A673 (cell line): ENCODE measurements around the gene CDC42EP2. TPM values are rescaled to one million over a fixed set of nuclear protein-coding genes. Genes with fewer than 3 reads are reported as not detected.

Source experiments
- BruUV-seq: library from RNA; stranded (reverse); fragments of 400-500 nt; replicated peaks from 2 replicates; lab custom pipeline; 2021; lab: Mats Ljungman, UMichigan
- CTCF ChIA-PET: fragments of 300-600 bp; sonication (Branson Sonifier 250); formaldehyde crosslinking; loops from one replicate; lab custom pipeline; 2022; ENCODE audit warnings: antibody characterized with exemption; lab: Charles Lee
- POLR2A ChIA-PET: fragments of 300-600 bp; sonication (Branson Sonifier 250); formaldehyde crosslinking; loops from one replicate; lab custom pipeline; 2022; ENCODE audit warnings: antibody characterized with exemption; ENCODE audit not compliant: low non-redundant PET; lab: Charles Lee
- DNase-seq: peaks from one replicate; pipeline ENCODE4 v3.0.0-alpha.2; 2015; ENCODE audit warnings: low spot score
- H3K27ac ChIP-seq: fragments of 200-600 bp; sonication (generic); 2 replicates; pipeline ENCODE4 v1.5.1; 2016; ENCODE audit warnings: mixed run types, low read depth, mild to moderate bottlenecking, mixed read lengths, antibody characterized with exemption, low read length; ENCODE audit not compliant: poor library complexity, severe bottlenecking
- H3K27me3 ChIP-seq: fragments of 200-600 bp; sonication (generic); replicated peaks from 2 replicates; pipeline ENCODE4 v1.6.1; 2017; ENCODE audit warnings: mixed run types, low read depth, mild to moderate bottlenecking, mixed read lengths, antibody characterized with exemption, low read length; ENCODE audit not compliant: insufficient read depth, poor library complexity
- H3K36me3 ChIP-seq: fragments of 200-600 bp; sonication (generic); 2 replicates; pipeline ENCODE4 v1.6.1; 2016; ENCODE audit warnings: mixed run types, mild to moderate bottlenecking, mixed read lengths, antibody characterized with exemption, low read length; ENCODE audit not compliant: insufficient read depth, poor library complexity, severe bottlenecking
- H3K4me1 ChIP-seq: fragments of 200-600 bp; sonication (generic); 2 replicates; pipeline ENCODE4 v1.6.1; 2017; ENCODE audit warnings: mixed run types, mild to moderate bottlenecking, mixed read lengths, antibody characterized with exemption, low read length; ENCODE audit not compliant: insufficient read depth, poor library complexity, severe bottlenecking
- H3K4me3 ChIP-seq: fragments of 200-600 bp; sonication (generic); 2 replicates; pipeline ENCODE4 v1.5.1; 2016; ENCODE audit warnings: low read depth, mixed run types, mild to moderate bottlenecking, mixed read lengths, low read length; ENCODE audit not compliant: poor library complexity, severe bottlenecking
- H3K9me3 ChIP-seq: fragments of 200-600 bp; sonication (generic); 2 replicates; pipeline ENCODE4 v1.6.1; 2016; ENCODE audit warnings: mixed run types, low read depth, mild to moderate bottlenecking, mixed read lengths, antibody characterized with exemption, low read length; ENCODE audit not compliant: poor library complexity, severe bottlenecking
- CTCF ChIP-seq: fragments of 300-800, 200-600 bp; sonication (generic); conservative IDR thresholded peaks from 2 replicates; pipeline ENCODE4 v1.5.1; 2017; ENCODE audit warnings: low read depth, mild to moderate bottlenecking, antibody characterized with exemption, low read length, moderate library complexity, mixed read lengths
- EZH2 ChIP-seq: fragments of 200-600 bp; sonication (generic); IDR thresholded peaks from 2 replicates; pipeline ENCODE4 v1.6.1; 2017; ENCODE audit warnings: borderline replicate concordance, low read depth, mild to moderate bottlenecking, mixed read lengths, antibody characterized with exemption, low read length; ENCODE audit not compliant: poor library complexity, severe bottlenecking
- intact Hi-C: fragments of 100-400 bp; cut with micrococcal nuclease; formaldehyde crosslinking; loops from one replicate; pipeline ENCODE4 v1.10.0; 2022; ENCODE audit not compliant: unreplicated experiment
- total RNA-seq: library from RNA; stranded (reverse); gene quantifications from 2 replicates; pipeline ENCODE4 v1.2.3, GENCODE V29; 2021

CDC42EP2 gene
- total RNA-seq, 1 experiment from 2014 or later: 4.8 TPM

DNA sequence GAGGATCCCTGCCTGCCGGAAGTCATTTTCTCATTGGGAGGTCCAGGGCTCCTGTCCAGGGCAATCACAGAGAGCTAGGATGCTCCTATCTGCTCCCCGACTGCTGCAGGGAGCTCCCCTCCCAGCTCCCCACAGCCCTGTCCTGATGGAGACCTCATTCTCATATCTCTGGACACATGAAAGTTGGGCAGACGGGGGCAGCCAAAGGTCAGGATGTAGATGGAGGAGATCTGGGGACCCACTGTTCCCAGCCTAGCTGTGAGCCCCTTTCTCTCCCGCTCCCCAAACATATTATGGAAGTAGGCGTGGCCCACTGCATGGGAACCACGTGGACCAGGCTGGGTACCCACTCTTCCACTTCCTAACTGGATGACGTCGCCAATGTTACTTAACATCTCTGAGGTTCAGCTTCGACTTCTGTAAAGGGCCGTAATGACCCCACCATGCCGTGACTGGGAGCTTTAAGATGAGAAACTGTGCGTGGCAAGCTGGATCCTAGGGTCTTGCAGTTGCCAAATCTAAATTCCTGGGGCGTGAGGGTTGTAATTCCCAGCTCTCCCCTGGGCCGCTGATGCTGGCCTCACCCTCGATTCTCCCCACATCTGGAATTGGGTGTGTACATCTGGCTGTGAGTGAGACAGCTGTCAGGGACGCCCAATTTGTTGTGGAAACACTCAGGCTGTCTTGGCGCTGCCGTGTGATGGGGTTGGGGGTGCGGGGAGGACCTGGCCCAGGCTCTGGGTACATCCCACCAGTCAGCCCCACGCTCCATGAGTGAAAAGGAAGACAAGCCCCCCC is 1.8 kb downstream of the CDC42EP2 start:
- intact Hi-C loops: loop anchor here (5.0 to 10.0 kb wide), 2 partner anchors 114 to 472 kb away; partner anchors contain the start of gene CDC42BPG
- DNase-seq: no peak
- no peaks in the 10 kb centered on the region for H3K36me3 ChIP-seq
- H3K4me1 ChIP-seq: peaks cover 9% of the 10 kb centered on the region
- H3K27me3 ChIP-seq: no peaks in the 10 kb centered on the region
- TF ChIP-seq EZH2 (no peak), CTCF (no peak)
- H3K9me3 ChIP-seq: no peaks in the 10 kb centered on the region
- ChIA-PET POLR2A (no interaction called here), CTCF (interaction anchor here (0.6 to 3.7 kb wide), 9 partner anchors 14 to 175 kb away, joined by 3 to 34 read pairs (median 5); partner anchors contain the start of genes DPF2 and POLA2)
- peak overlapping the region; percentile 80 for H3K4me3 ChIP-seq
- BruUV-seq: no TSS peak
- H3K27ac ChIP-seq: no peak overlapping the region

- Histone ChIP-seq H3K27ac (no peak overlapping the region), H3K9me3 (no peaks in the 10 kb centered on the region), H3K27me3 (no peaks in the 10 kb centered on the region), H3K4me1 (peaks cover 9% of the 10 kb centered on the region), H3K36me3 (no peaks in the 10 kb centered on the region), H3K4me3 (no peak overlapping the region)
- CTCF ChIA-PET: interaction anchor here (0.6 to 3.7 kb wide), 6 partner anchors 13 to 175 kb away, joined by 3 to 34 read pairs (median 8); partner anchors contain the start of gene DPF2
- POLR2A ChIA-PET: no interaction called here
- peak; percentile 43 for DNase-seq
- TF ChIP-seq EZH2 (no peak), CTCF (no peak)
- intact Hi-C loops: loop anchor here (5.0 to 10.0 kb wide), 2 partner anchors 115 to 472 kb away; partner anchors contain the start of gene CDC42BPG
- BruUV-seq: no TSS peak
Observed at GRCh38 chr11:65317025-65317786, 2.5 kb downstream of the CDC42EP2 start.

- ChIA-PET CTCF (no interaction called here), POLR2A (no interaction called here)
- intact Hi-C loops: no loop called here
- TF ChIP-seq EZH2 (no peak), CTCF (no peak)
- Histone ChIP-seq H3K36me3 (no peaks in the 10 kb centered on the region), H3K4me1 (peaks cover 9% of the 10 kb centered on the region), H3K27ac (no peak overlapping the region), H3K4me3 (no peak overlapping the region), H3K27me3 (no peaks in the 10 kb centered on the region), H3K9me3 (no peaks in the 10 kb centered on the region)
- no peak for DNase-seq
- no TSS peak for BruUV-seq
Observed at GRCh38 chr11:65320386-65321075, 5.9 kb downstream of the CDC42EP2 start.
